Naive thymus-derived CD4-positive, alpha-beta T cell (primary cell): ENCODE measurements around the gene HOXA5. TPM values are rescaled to one million over a fixed set of nuclear protein-coding genes. Genes with fewer than 3 reads are reported as not detected.

Experiments
- ATAC-seq: fragments of 150-1000 bp; cut with Tn5 transposase; 2 replicates; pipeline ENCODE4 v1.10.0; 2021; ENCODE audit warnings: mild to moderate bottlenecking, moderate library complexity
- CTCF ChIA-PET: fragments of 350-600 bp; sonication (Branson Sonifier 250); formaldehyde crosslinking; loops from one replicate; lab custom pipeline; 2021; ENCODE audit warnings: antibody characterized with exemption; lab: Charles Lee
- POLR2A ChIA-PET: fragments of 350-600 bp; sonication (Branson Sonifier 250); formaldehyde crosslinking; loops from one replicate; lab custom pipeline; 2021; ENCODE audit warnings: antibody characterized with exemption, inconsistent platforms; lab: Charles Lee
- DNase-seq, 9 donors: peaks; one replicate each; pipeline versions ENCODE4 v3.0.0 to v3.0.0-alpha.2; 2020 to 2022; ENCODE audit warnings: mixed read lengths in 1 of 9
- H3K27ac ChIP-seq: one replicate; pipeline ENCODE4 v1.7.0; 2013; ENCODE audit warnings: mild to moderate bottlenecking, low read depth, low read length, moderate library complexity
- H3K27me3 ChIP-seq, 2 donors: one replicate each; pipeline ENCODE4 v1.7.0; 2013; ENCODE audit warnings: low read length in 2 of 2, mild to moderate bottlenecking in 2 of 2, moderate library complexity in 2 of 2; ENCODE audit not compliant: control insufficient read depth in 2 of 2, insufficient read depth in 2 of 2
- H3K36me3 ChIP-seq, 3 experiments: 1 replicate in 2 of 3; 2 replicates in 1 of 3; pipeline ENCODE4 v1.7.0; 2013; ENCODE audit warnings: low read length in 3 of 3, mild to moderate bottlenecking in 3 of 3, moderate library complexity in 1 of 3; ENCODE audit not compliant: insufficient read depth in 3 of 3, control insufficient read depth in 2 of 3
- H3K4me1 ChIP-seq, 2 donors: one replicate each; pipeline ENCODE4 v1.7.0; 2013; ENCODE audit warnings: low read length in 2 of 2, mild to moderate bottlenecking in 2 of 2, moderate library complexity in 1 of 2; ENCODE audit not compliant: control insufficient read depth in 2 of 2, insufficient read depth in 2 of 2
- H3K4me3 ChIP-seq: 2 replicates; pipeline ENCODE4 v1.7.0; 2013; ENCODE audit warnings: mild to moderate bottlenecking, low read length
- H3K9me3 ChIP-seq, 3 experiments: 1 replicate in 2 of 3; 2 replicates in 1 of 3; pipeline ENCODE4 v1.7.0; 2013; ENCODE audit warnings: low read length in 3 of 3; ENCODE audit not compliant: control insufficient read depth in 2 of 3
- H3K27ac Mint-ChIP-seq, 9 donors: one replicate each; pipeline ENCODE4 v1.8.0; 2020 to 2022; ENCODE audit warnings: mixed read lengths in 9 of 9, mild to moderate bottlenecking in 8 of 9, moderate library complexity in 5 of 9, inconsistent platforms in 2 of 9
- H3K27me3 Mint-ChIP-seq, 5 donors: one replicate each; pipeline ENCODE4 v1.8.0; 2021 to 2022; ENCODE audit warnings: mixed read lengths in 5 of 5, mild to moderate bottlenecking in 1 of 5
- H3K36me3 Mint-ChIP-seq, 5 donors: one replicate each; pipeline ENCODE4 v1.8.0; 2020 to 2022; ENCODE audit warnings: mixed read lengths in 5 of 5, mild to moderate bottlenecking in 3 of 5, inconsistent platforms in 1 of 5
- H3K4me1 Mint-ChIP-seq, 7 donors: one replicate each; pipeline ENCODE4 v1.8.0; 2020 to 2022; ENCODE audit warnings: mixed read lengths in 7 of 7, mild to moderate bottlenecking in 3 of 7, inconsistent platforms in 1 of 7
- H3K4me3 Mint-ChIP-seq, 10 donors: one replicate each; pipeline ENCODE4 v1.8.0; 2020 to 2022; ENCODE audit warnings: mild to moderate bottlenecking in 10 of 10, mixed read lengths in 10 of 10, moderate library complexity in 6 of 10, inconsistent platforms in 2 of 10
- H3K9me3 Mint-ChIP-seq, 11 donors: one replicate each; pipeline ENCODE4 v1.8.0; 2020 to 2022; ENCODE audit warnings: mixed read lengths in 11 of 11, mild to moderate bottlenecking in 4 of 11, inconsistent platforms in 1 of 11, moderate library complexity in 1 of 11
- intact Hi-C, 2 donors: fragments of 100-400 bp; cut with micrococcal nuclease; formaldehyde crosslinking; loops; one replicate each; pipeline ENCODE4 v1.15.1; 2023
- polyA plus RNA-seq, 2 donors: library from polyadenylated mRNA; unstranded; fragments of 300-500 nt; fragmentation: Illumina TruSeq; gene quantifications; one replicate each; pipeline ENCODE4 v1.2.3, GENCODE V29; 2021
- total RNA-seq, 6 experiments: library from RNA in 5 of 6; stranded (reverse) in 5 of 6; gene quantifications; 1 replicate in 5 of 6; 2 replicates in 1 of 6; pipeline ENCODE4 v1.2.3 and lab custom pipeline; 2021 to 2026

HOXA5 gene
- total and polyA plus RNA-seq, 7 experiments from 2014 or later, result 0.88 to 2.2 TPM; not detected in 5

- intact Hi-C loops, result no loop called here
- H3K36me3 Mint-ChIP-seq, result no peaks in the 10 kb centered on the region
- POLR2A ChIA-PET, result interaction anchor here (0.7 to 1.4 kb wide), 2 partner anchors 13 to 18 kb away, joined by 3 to 4 read pairs; no protein-coding TSS in a partner anchor
- no peak overlapping the region for H3K27ac ChIP-seq
- no peaks in the 10 kb centered on the region for H3K36me3 ChIP-seq
- peaks cover 0 to 1% (median 0%) of the 10 kb centered on the region in 11 donors for H3K9me3 Mint-ChIP-seq
- peaks cover 6 to 17% (median 12%) of the 10 kb centered on the region in 7 donors for H3K4me1 Mint-ChIP-seq
- ATAC-seq (no peak), DNase-seq (no peak)
- no peaks in the 10 kb centered on the region for H3K9me3 ChIP-seq
- peaks cover 12% of the 10 kb centered on the region in 2 donors for H3K4me1 ChIP-seq
- CTCF ChIA-PET, result interaction anchor here (0.6 to 1.8 kb wide), 8 partner anchors 11 to 1327 kb away, joined by 3 to 8 read pairs (median 3); no protein-coding TSS in a partner anchor
- peaks cover 71 to 82% (median 76%) of the 10 kb centered on the region in 5 donors for H3K27me3 Mint-ChIP-seq
- H3K27ac Mint-ChIP-seq, result peak overlapping the region in 2 of 9 donors; percentile 16 to 34
- H3K4me3 ChIP-seq, result no peak overlapping the region
- H3K27me3 ChIP-seq, result peaks cover 29 to 59% of the 10 kb centered on the region in 2 donors
- H3K4me3 Mint-ChIP-seq, result peak overlapping the region in 4 of 10 donors; percentile 3 to 27 (median 12)
Observed at GRCh38 chr7:27179030-27179429, 35.5 kb upstream of the HOXA5 start.

DNA sequence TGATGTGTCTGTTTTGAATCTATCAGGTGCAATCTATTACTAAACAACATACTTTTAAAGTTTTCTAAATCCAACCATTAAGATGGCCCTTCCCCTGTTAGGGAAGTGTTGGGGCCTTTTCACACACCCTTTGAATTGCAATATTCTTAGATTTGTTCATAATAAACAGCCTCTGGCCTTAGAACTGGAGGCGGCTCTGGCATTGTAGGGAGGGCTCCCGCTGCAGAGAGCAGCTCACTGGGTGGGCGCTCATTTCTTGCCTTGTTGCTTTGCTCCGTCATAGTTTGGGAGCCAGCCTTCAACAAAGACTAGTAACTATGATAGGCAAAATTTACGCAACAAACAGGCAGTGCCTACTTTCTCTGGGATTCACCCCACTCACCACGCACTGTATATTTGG, 34.9 kb upstream of the HOXA5 start:
- H3K4me3 Mint-ChIP-seq, result no peak overlapping the region
- no peak overlapping the region for H3K27ac Mint-ChIP-seq
- no peaks in the 10 kb centered on the region for H3K9me3 ChIP-seq
- DNase-seq (no peak), ATAC-seq (no peak)
- H3K27me3 ChIP-seq, result peaks cover 26 to 53% of the 10 kb centered on the region in 2 donors
- peaks cover 5 to 7% of the 10 kb centered on the region in 2 donors for H3K4me1 ChIP-seq
- H3K36me3 Mint-ChIP-seq, result no peaks in the 10 kb centered on the region
- ChIA-PET CTCF (interaction anchor here (0.6 to 2.7 kb wide), 7 partner anchors 8 to 1120 kb away, joined by 3 to 8 read pairs (median 4); no protein-coding TSS in a partner anchor), POLR2A (interaction anchor here (0.7 to 1.4 kb wide), 2 partner anchors 12 to 17 kb away, joined by 3 to 4 read pairs; no protein-coding TSS in a partner anchor)
- H3K27me3 Mint-ChIP-seq, result peaks cover 67 to 75% (median 70%) of the 10 kb centered on the region in 5 donors
- H3K36me3 ChIP-seq, result no peaks in the 10 kb centered on the region
- intact Hi-C loops, result no loop called here
- H3K9me3 Mint-ChIP-seq, result peaks cover 0 to 1% (median 0%) of the 10 kb centered on the region in 11 donors
- H3K4me3 ChIP-seq, result no peak overlapping the region
- H3K4me1 Mint-ChIP-seq, result peaks cover 6 to 13% (median 9%) of the 10 kb centered on the region in 7 donors
- no peak overlapping the region for H3K27ac ChIP-seq

- intact Hi-C loops, result no loop called here
- ATAC-seq, result no peak
Observed at GRCh38 chr7:27177795-27178320, 34.4 kb upstream of the HOXA5 start.

DNA sequence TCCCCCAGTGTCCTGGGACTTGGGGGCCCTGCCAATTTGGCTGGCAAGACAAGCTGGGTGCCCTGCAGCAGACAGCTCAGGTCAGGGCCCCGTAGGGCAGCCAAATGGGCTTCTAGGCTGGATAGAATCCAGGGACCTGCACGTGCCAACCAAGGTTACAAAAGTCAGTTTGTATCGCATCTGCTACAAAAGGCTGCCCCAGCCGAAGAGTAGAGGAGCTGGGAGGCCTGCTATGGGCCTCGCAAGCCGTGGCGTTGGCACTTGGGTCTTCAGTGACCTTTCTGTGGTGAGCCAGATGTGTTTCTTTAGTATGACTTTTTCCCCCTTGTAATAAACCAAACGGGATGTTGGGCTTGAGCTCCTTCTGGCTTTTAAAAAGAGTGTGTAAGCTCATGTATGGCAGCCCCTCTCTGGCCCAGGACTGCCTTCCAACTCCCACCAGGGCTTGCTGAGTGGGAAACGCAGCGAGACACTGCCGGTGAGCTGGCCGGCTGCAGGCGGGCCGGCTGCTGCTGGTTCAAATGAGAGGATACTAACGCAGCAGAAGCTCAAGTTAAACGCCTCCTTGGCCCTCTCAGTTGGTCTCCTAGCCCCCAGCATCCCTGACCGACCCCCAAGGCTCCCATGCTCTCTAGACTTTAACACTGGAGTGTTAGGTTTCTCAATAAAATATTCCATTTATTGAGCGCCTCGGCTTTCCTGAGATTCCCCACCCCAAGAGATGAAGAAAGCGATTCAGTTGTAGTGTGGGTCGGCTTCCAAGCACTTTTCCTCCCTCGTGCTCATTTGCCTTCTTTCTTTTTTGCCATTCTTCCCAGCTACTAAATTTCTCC, 33.7 kb upstream of the HOXA5 start:
- H3K9me3 ChIP-seq, result no peaks in the 10 kb centered on the region
- H3K4me3 ChIP-seq, result no peak overlapping the region
- Mint-ChIP-seq H3K4me3 (peak overlapping the region in 1 of 10 donors; percentile 5), H3K4me1 (peaks cover 8 to 16% (median 13%) of the 10 kb centered on the region in 7 donors), H3K27ac (no peak overlapping the region), H3K9me3 (peaks cover 0 to 4% (median under 1%) of the 10 kb centered on the region in 11 donors), H3K27me3 (peaks cover 63 to 71% (median 68%) of the 10 kb centered on the region in 5 donors), H3K36me3 (no peaks in the 10 kb centered on the region)
- no peak overlapping the region for H3K27ac ChIP-seq
- H3K4me1 ChIP-seq, result peaks cover 7 to 16% of the 10 kb centered on the region in 2 donors
- CTCF ChIA-PET, result interaction anchor here (0.8 to 2.7 kb wide), 2 partner anchors 10 to 812 kb away, joined by 3 to 8 read pairs; no protein-coding TSS in a partner anchor
- ATAC-seq, result no peak
- POLR2A ChIA-PET, result no interaction called here
- DNase-seq, result no peak
- intact Hi-C loops, result no loop called here
- no peaks in the 10 kb centered on the region for H3K36me3 ChIP-seq
- peaks cover 16 to 53% of the 10 kb centered on the region in 2 donors for H3K27me3 ChIP-seq

More at GRCh38 chr7:27177795-27178320, 34.4 kb upstream of the HOXA5 start:
- ChIA-PET POLR2A (interaction anchor here (1.4 kb wide), 1 partner anchor 17 kb away, joined by 4 read pairs; no protein-coding TSS in a partner anchor), CTCF (interaction anchor here (0.7 to 2.7 kb wide), 2 partner anchors 9 to 435 kb away, joined by 3 to 8 read pairs; no protein-coding TSS in a partner anchor)
- peaks cover 7 to 10% of the 10 kb centered on the region in 2 donors for H3K4me1 ChIP-seq
- H3K9me3 ChIP-seq, result no peaks in the 10 kb centered on the region
- no peak overlapping the region for H3K27ac Mint-ChIP-seq
- no peak overlapping the region for H3K4me3 ChIP-seq
- DNase-seq, result no peak
- peaks cover 21 to 53% of the 10 kb centered on the region in 2 donors for H3K27me3 ChIP-seq
- no peaks in the 10 kb centered on the region for H3K36me3 ChIP-seq
- H3K4me1 Mint-ChIP-seq, result peaks cover 6 to 14% (median 9%) of the 10 kb centered on the region in 7 donors
- H3K27me3 Mint-ChIP-seq, result peaks cover 64 to 71% (median 67%) of the 10 kb centered on the region in 5 donors
- H3K9me3 Mint-ChIP-seq, result peaks cover 0 to 1% (median 0%) of the 10 kb centered on the region in 11 donors
- no peak overlapping the region for H3K27ac ChIP-seq
- H3K36me3 Mint-ChIP-seq, result no peaks in the 10 kb centered on the region
- no peak overlapping the region for H3K4me3 Mint-ChIP-seq

GRCh38 chr7:27176524-27176845, 33.0 kb upstream of the HOXA5 start:
- Histone ChIP-seq H3K4me1 (peaks cover 14 to 20% of the 10 kb centered on the region in 2 donors), H3K36me3 (no peaks in the 10 kb centered on the region), H3K27me3 (peaks cover 18 to 59% of the 10 kb centered on the region in 2 donors), H3K27ac (no peak overlapping the region), H3K4me3 (no peak overlapping the region), H3K9me3 (no peaks in the 10 kb centered on the region)
- intact Hi-C loops, result no loop called here
- no peaks in the 10 kb centered on the region for H3K36me3 Mint-ChIP-seq
- peaks cover 63 to 73% (median 69%) of the 10 kb centered on the region in 5 donors for H3K27me3 Mint-ChIP-seq
- peaks cover 0 to 9% (median 2%) of the 10 kb centered on the region in 11 donors for H3K9me3 Mint-ChIP-seq
- no peak for DNase-seq
- ChIA-PET POLR2A (no interaction called here), CTCF (interaction anchor here (0.8 to 2.7 kb wide), 3 partner anchors 10 to 811 kb away, joined by 3 to 8 read pairs (median 4); no protein-coding TSS in a partner anchor)
- no peak overlapping the region for H3K27ac Mint-ChIP-seq
- peaks cover 14 to 23% (median 20%) of the 10 kb centered on the region in 7 donors for H3K4me1 Mint-ChIP-seq
- ATAC-seq, result no peak
- H3K4me3 Mint-ChIP-seq, result peak overlapping the region in 1 of 10 donors; percentile 5
